Uterus (tissue), 4 donors: Measurements from ENCODE around the gene SEMA6C. TPM values are rescaled to one million over a fixed set of nuclear protein-coding genes. Genes with fewer than 3 reads are reported as not detected.

Experiments
- DNase-seq, 2 donors: peaks; one replicate each; pipeline ENCODE4 v3.0.0-alpha.2; 2019 to 2020
- H3K27ac ChIP-seq, 2 donors: fragments of 200-600 bp; sonication (generic); 1 replicate in 1 of 2; 2 replicates in 1 of 2; pipeline ENCODE4 v1.5.1; 2016 to 2018
- H3K27me3 ChIP-seq, 2 donors: fragments of 200-600 bp; sonication (generic); one replicate each; pipeline ENCODE4 v1.5.1; 2018 to 2019; ENCODE audit warnings: control low read depth in 1 of 2
- H3K36me3 ChIP-seq, 2 donors: fragments of 200-600 bp; sonication (generic); one replicate each; pipeline ENCODE4 v1.5.1; 2019; ENCODE audit warnings: control low read depth in 1 of 2
- H3K4me1 ChIP-seq, 2 donors: fragments of 200-600 bp; sonication (generic); one replicate each; pipeline ENCODE4 v1.5.1; 2018 to 2019; ENCODE audit warnings: control low read depth in 1 of 2
- H3K4me3 ChIP-seq, 2 donors: fragments of 200-600 bp; sonication (generic); 1 replicate in 1 of 2; 2 replicates in 1 of 2; pipeline ENCODE4 v1.5.1; 2018 to 2019; ENCODE audit warnings: mild to moderate bottlenecking in 1 of 2
- H3K9me3 ChIP-seq, 2 donors: fragments of 200-600 bp; sonication (generic); one replicate each; pipeline ENCODE4 v1.5.1; 2019; ENCODE audit warnings: control low read depth in 1 of 2
- POLR2A ChIP-seq, 2 donors: fragments of 450-650 bp; IDR thresholded peaks; one replicate each; pipeline ENCODE4 v1.6.1; 2016; ENCODE audit warnings: antibody characterized with exemption in 2 of 2, mild to moderate bottlenecking in 1 of 2, moderate library complexity in 1 of 2
- intact Hi-C: fragments of 100-400 bp; cut with DNase I; formaldehyde crosslinking; loops from one replicate; pipeline ENCODE4 v1.15.1; 2023; ENCODE audit warnings: low total_unique reads
- total RNA-seq, 4 donors: library from RNA; depleted of rRNA in 3 of 4; stranded (reverse); fragments of >200 nt in 3 of 4; gene quantifications; one replicate each; pipeline versions ENCODE4 v1.1.0 to v1.2.4, GENCODE V29; 2014 to 2023
- TF ChIP-seq, protein P1 (sequence below), 4 experiments: fragments of 200-600 bp in 2 of 4; fragments of 450-650 bp in 2 of 4; sonication (generic) in 2 of 4; IDR thresholded peaks; one replicate each; pipeline ENCODE4 v1.5.1; 2016 to 2019; ENCODE audit warnings: antibody characterized with exemption in 4 of 4, mild to moderate bottlenecking in 2 of 4, moderate library complexity in 1 of 4
- donor health status: DM: yes; HTN: yes; CAD: no.

The SEMA6C gene
- total RNA-seq, 4 donors from 2014 or later = 0.88 to 31.3 (median 10.4) TPM

- TF ChIP-seq, protein P1, sequence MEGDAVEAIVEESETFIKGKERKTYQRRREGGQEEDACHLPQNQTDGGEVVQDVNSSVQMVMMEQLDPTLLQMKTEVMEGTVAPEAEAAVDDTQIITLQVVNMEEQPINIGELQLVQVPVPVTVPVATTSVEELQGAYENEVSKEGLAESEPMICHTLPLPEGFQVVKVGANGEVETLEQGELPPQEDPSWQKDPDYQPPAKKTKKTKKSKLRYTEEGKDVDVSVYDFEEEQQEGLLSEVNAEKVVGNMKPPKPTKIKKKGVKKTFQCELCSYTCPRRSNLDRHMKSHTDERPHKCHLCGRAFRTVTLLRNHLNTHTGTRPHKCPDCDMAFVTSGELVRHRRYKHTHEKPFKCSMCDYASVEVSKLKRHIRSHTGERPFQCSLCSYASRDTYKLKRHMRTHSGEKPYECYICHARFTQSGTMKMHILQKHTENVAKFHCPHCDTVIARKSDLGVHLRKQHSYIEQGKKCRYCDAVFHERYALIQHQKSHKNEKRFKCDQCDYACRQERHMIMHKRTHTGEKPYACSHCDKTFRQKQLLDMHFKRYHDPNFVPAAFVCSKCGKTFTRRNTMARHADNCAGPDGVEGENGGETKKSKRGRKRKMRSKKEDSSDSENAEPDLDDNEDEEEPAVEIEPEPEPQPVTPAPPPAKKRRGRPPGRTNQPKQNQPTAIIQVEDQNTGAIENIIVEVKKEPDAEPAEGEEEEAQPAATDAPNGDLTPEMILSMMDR (IDR thresholded peaks at IDR 0.05) = no peak
- no peak for TF ChIP-seq POLR2A (IDR thresholded peaks at IDR 0.05)
- no peak for DNase-seq
- H3K27me3 ChIP-seq = no peaks in the 10 kb centered on the region
- no peaks in the 10 kb centered on the region for H3K9me3 ChIP-seq
- H3K4me3 ChIP-seq = no peak overlapping the region
- intact Hi-C loops = loop anchor here (10.0 kb wide), 1 partner anchor 52 kb away; no protein-coding TSS in a partner anchor
- no peaks in the 10 kb centered on the region for H3K36me3 ChIP-seq
- no peaks in the 10 kb centered on the region for H3K4me1 ChIP-seq
- no peak overlapping the region for H3K27ac ChIP-seq
These were observed 10.7 kb upstream of the SEMA6C start for GRCh38 chr1:151157067-151157531.

DNA sequence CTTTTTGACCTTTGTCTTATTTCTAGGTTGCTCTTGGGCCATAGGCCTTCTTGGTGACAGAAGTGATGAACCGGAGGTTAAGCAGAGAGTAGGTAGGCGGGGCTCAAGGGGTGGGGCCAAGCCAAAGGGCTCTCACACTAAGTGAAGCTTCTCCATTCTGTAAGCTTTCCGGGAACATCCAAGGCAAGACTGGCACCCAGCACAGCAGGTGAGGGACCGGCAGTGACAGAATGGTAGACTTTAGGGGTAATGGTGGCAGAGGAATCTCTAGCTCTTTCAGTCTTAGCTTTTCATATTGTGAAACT lies 10.0 kb upstream of the SEMA6C start, which contains the start of gene TNFAIP8L2:
TNFAIP8L2 (plus strand) TSS at position 135 of the 305 bp plus-strand sequence. CDS start 2,049 bp downstream, outside the sequence.
- no peak for DNase-seq
- intact Hi-C loops = loop anchor here (10.0 kb wide), 1 partner anchor 52 kb away; no protein-coding TSS in a partner anchor
- Histone ChIP-seq H3K27me3 (no peaks in the 10 kb centered on the region), H3K9me3 (no peaks in the 10 kb centered on the region), H3K36me3 (no peaks in the 10 kb centered on the region), H3K27ac (no peak within 1 kb of the TSS), H3K4me3 (no peak within 1 kb of the TSS), H3K4me1 (no peaks in the 10 kb centered on the region)
- no peak for TF ChIP-seq POLR2A (IDR thresholded peaks at IDR 0.05)
- TF ChIP-seq, protein P1 (IDR thresholded peaks at IDR 0.05) = no peak

- TF ChIP-seq POLR2A (IDR thresholded peaks at IDR 0.05) = no peak
- TF ChIP-seq, protein P1 (IDR thresholded peaks at IDR 0.05) = no peak
- no peaks in the 10 kb centered on the region for H3K9me3 ChIP-seq
- intact Hi-C loops = no loop called here
- no peak for DNase-seq
- H3K4me3 ChIP-seq = no peak overlapping the region
- H3K36me3 ChIP-seq = no peaks in the 10 kb centered on the region
- H3K4me1 ChIP-seq = peaks cover 5 to 12% of the 10 kb centered on the region in 2 donors
- peak overlapping the region; percentile 89 for H3K27ac ChIP-seq
- no peaks in the 10 kb centered on the region for H3K27me3 ChIP-seq
These were observed 1.2 kb upstream of the SEMA6C start for GRCh38 chr1:151147665-151148064.

DNA sequence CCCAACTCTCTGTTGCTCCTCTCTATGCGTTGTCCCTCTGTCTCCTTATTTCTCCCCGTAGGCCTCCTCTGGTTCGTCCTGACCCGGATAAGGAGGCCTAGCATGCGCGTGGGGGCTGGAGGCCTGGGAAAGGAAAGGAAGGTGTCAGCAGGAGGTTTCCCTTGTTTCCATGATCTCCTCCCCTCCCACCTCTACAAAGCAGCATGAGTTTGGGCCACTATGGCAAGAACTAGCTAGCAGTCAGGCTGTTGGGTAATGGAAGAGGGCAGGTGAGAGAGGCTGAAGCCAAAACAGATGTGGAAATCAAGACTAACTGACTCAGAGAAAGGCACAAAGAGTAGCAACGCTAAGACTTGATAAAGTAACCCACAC lies 687 bp upstream of the SEMA6C start:
- Histone ChIP-seq H3K27me3 (no peaks in the 10 kb centered on the region), H3K4me1 (peaks cover 5 to 12% of the 10 kb centered on the region in 2 donors), H3K4me3 (peak overlapping the region; percentile 93 to 98), H3K27ac (peak overlapping the region; percentile 89), H3K36me3 (no peaks in the 10 kb centered on the region), H3K9me3 (no peaks in the 10 kb centered on the region)
- TF ChIP-seq, protein P1 (IDR thresholded peaks at IDR 0.05) = no peak
- no peak for TF ChIP-seq POLR2A (IDR thresholded peaks at IDR 0.05)
- intact Hi-C loops = no loop called here
- peak; percentile 42 to 54 for DNase-seq

DNA sequence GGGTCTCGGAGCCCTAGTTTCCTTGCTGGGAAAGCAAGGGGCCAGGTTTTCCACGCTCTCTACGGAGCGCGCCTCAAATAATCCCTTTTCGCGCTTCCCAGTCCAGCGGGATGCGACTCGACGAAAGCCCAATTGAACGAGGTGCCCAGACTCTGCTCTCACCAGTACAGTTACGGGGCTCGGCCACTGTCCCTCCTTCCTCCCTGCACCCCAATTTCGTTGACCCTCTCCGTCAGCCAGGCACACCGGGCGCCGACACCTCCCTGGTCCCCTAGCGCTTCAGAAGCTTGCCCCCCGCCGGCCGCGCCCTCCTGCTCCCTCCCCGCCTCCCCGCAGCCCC lies 389 bp downstream of the SEMA6C start:
- Histone ChIP-seq H3K4me1 (peaks cover 5 to 12% of the 10 kb centered on the region in 2 donors), H3K27me3 (no peaks in the 10 kb centered on the region), H3K4me3 (peak overlapping the region; percentile 93 to 98), H3K36me3 (no peaks in the 10 kb centered on the region), H3K9me3 (no peaks in the 10 kb centered on the region), H3K27ac (peak overlapping the region; percentile 89)
- TF ChIP-seq, protein P1 (IDR thresholded peaks at IDR 0.05) = no peak
- TF ChIP-seq POLR2A (IDR thresholded peaks at IDR 0.05) = no peak
- intact Hi-C loops = no loop called here
- DNase-seq = no peak
